HG03342 (cell line): ENCODE measurements around the gene MSMO1.
"Not testable (repeated sequence)": the region's sequence is repeated elsewhere in the genome, so short reads cannot be mapped to it uniquely, and the experiment has no call there.

Experiments
- ATAC-seq: cut with Tn5 transposase; IDR thresholded peaks from one replicate; pipeline ENCODE4 v1.9.1; 2021; ENCODE audit warnings: mild to moderate bottlenecking, moderate library complexity; ENCODE audit not compliant: unreplicated experiment

The MSMO1 gene

GRCh38 chr4:165324236-165324917 is 3.1 kb upstream of the MSMO1 start:
- ATAC-seq: no peak

- ATAC-seq: no peak
Measured at GRCh38 chr4:165324918-165325304, 2.6 kb upstream of the MSMO1 start.

- no peak for ATAC-seq
Measured at GRCh38 chr4:165325732-165326512, 1.5 kb upstream of the MSMO1 start.

GRCh38 chr4:165326831-165327210 is 648 bp upstream of the MSMO1 start:
- peak; percentile 14 for ATAC-seq

GRCh38 chr4:165328101-165328425 is 594 bp downstream of the MSMO1 start:
- ATAC-seq: no peak

- ATAC-seq: no peak
Measured at GRCh38 chr4:165328708-165329107, 1.2 kb downstream of the MSMO1 start.

GRCh38 chr4:165330071-165330470 is 2.6 kb downstream of the MSMO1 start:
- ATAC-seq: no peak

GRCh38 chr4:165330666-165331065 is 3.2 kb downstream of the MSMO1 start:
- no peak for ATAC-seq

- no peak for ATAC-seq
Measured at GRCh38 chr4:165331359-165331758, 3.9 kb downstream of the MSMO1 start.

- no peak for ATAC-seq
Measured at GRCh38 chr4:165331823-165332222, 4.4 kb downstream of the MSMO1 start.

- ATAC-seq: no peak
Measured at GRCh38 chr4:165332502-165332901, 5.0 kb downstream of the MSMO1 start.

- ATAC-seq: no peak
Measured at GRCh38 chr4:165335163-165335703, 7.8 kb downstream of the MSMO1 start.

GRCh38 chr4:165336743-165337142 is 9.3 kb downstream of the MSMO1 start:
- ATAC-seq: no peak

GRCh38 chr4:165342340-165342739 is 14.9 kb downstream of the MSMO1 start:
- ATAC-seq: not testable (repeated sequence)

- ATAC-seq: no peak
Measured at GRCh38 chr4:165343353-165344191, 16.1 kb downstream of the MSMO1 start.

- no peak for ATAC-seq
Measured at GRCh38 chr4:165345666-165346417, 18.4 kb downstream of the MSMO1 start.

- no peak for ATAC-seq
Measured at GRCh38 chr4:165347647-165348569, 20.4 kb downstream of the MSMO1 start.

GRCh38 chr4:165351359-165352130 is 24.1 kb downstream of the MSMO1 start:
- ATAC-seq: no peak

GRCh38 chr4:165355900-165356300 is 28.4 kb downstream of the MSMO1 start:
- ATAC-seq: no peak
